COLO829 (cell line): ENCODE results near the gene CD3E.
A peak's percentile ranks its signal among the peaks of the same experiment; 100 is the strongest.

Experiments
- DNase-seq: peaks from one replicate; pipeline ENCODE4 v3.0.0; 2012; ENCODE audit warnings: low spot score

CD3E gene

GRCh38 chr11:118328745-118329144 is 24.2 kb downstream of the CD3E start:
- no peak for DNase-seq

- DNase-seq = no peak
These were observed 30.2 kb downstream of the CD3E start for GRCh38 chr11:118334745-118335144.

DNA sequence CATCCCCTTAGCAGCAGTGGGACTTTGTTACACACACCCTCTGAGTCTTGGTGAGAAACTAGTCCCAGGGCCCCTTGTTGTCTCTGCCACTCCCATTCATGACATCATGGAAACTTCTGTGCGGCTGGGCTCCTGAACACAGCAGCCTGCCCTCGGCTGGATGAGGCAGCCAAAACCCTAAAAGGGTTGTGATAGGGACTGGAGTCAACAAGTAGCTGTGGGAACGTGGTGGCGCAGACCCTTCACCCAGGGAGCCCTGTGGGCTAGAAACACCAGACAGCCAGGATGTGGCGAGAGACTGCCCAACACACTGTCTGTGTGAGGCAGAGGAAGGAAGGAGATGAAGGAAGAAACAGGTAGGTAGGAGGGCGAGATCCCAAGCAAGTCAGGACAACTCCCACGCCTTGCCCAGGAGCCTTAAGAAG is 34.1 kb downstream of the CD3E start:
- no peak for DNase-seq

DNA sequence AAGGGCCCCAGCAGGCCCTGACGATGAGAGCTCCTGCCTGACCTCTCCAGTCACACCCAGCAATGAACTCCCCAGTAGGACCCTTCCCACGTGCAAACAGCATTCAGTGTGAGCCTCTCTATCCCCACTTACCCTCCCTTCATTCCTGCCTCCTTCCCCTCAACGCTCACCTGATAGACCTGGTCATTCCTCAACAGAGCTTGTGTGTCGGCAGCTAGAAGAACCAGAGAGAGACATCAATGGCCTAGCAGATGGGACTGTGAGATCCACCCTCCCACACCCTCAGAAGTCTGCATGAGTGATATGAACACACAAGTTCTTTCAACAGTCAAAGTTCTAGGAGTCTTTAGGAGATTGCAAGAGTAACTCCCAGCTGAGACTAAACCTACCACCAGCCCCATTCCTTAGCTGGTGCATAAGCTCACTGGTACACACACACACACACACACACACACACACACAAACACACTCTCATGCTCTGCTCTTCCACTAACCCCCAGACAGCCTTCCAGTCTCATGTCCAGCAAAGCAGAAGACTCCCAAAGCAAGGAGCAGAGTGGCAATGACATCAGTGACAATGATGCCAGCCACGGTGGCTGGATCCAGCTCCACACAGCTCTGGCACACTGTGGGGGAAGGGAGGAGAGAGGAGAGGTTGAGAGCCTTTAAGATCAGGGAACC is 34.9 kb downstream of the CD3E start:
- DNase-seq = no peak

DNA sequence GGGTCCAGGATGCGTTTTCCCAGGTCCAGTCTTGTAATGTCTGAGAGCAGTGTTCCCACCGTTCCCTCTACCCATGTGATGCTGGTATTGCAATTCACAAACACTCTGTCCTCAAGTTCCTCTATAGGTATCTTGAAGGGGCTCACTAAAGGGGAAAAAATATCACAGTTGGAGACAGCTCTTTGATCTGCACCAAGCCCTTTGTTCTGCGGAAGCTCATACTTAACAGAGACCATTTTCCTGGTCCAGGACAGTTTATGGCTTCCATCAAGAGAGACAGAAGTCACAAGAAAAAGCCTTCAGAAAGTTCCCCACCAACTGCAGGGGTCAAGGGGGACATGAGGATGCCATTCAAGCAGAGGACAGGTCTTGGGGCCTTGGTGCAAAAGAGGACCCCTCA is 35.9 kb downstream of the CD3E start:
- DNase-seq = no peak

DNA sequence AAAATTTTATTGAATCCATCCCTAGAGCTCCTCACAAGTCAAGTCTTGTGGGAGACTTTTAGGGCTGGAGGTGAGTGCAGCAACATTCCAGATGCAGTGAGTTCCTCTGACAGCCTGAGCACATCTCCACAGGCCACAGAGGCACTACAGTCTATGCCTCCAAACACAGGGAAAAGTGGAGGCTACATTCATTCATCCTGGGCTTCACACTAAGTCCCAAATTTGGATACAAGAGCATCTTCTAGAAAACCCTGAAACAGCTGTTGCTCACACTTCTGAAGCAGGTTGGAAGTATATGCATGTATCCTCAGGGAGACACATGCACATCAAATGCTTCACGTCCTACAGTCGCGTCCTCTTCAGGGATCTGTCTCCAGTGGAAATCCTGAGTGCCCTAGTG is 36.7 kb downstream of the CD3E start:
- DNase-seq = no peak

GRCh38 chr11:118341815-118342489 is 37.4 kb downstream of the CD3E start:
- DNase-seq = no peak

DNA sequence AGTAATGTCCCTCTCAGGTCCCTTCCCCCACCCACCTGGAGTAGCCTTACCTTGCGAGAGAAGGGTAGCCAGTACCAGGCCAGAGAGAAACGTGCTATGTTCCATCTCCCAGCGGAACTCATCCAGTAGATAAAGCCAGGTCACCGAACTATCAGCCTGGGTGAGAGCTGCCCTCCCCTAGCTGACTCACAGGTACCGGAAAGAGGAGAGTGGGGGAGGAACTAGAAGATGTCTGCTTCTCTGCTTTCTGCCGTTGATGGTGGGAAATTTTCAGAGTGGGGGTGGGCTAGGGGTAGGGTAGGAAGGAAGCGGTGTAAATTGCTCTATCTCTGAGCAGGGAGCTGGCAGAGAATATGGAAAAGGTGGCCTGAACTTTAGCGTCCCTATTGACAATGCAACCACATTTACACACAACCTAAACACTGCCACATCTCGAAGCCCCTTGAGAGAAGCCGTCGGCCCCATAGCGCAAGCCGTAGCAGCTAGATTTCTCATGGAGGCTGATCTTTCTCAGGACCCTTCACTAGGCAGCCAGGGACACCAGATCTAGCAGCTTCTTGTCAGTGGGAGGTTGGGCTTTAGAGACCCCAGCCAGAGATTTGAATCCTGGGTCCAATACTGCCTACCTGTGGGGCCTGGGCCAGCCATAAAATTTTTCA is 38.1 kb downstream of the CD3E start, which contains the start of gene CD3D:
Gene CD3D, minus strand, starts transcription at position 203 of the 659 bp plus-strand sequence. Its CDS starts 98 bp downstream, at position 105.
- DNase-seq = no peak

- DNase-seq = no peak
These were observed 38.7 kb downstream of the CD3E start for GRCh38 chr11:118343248-118343647.

DNA sequence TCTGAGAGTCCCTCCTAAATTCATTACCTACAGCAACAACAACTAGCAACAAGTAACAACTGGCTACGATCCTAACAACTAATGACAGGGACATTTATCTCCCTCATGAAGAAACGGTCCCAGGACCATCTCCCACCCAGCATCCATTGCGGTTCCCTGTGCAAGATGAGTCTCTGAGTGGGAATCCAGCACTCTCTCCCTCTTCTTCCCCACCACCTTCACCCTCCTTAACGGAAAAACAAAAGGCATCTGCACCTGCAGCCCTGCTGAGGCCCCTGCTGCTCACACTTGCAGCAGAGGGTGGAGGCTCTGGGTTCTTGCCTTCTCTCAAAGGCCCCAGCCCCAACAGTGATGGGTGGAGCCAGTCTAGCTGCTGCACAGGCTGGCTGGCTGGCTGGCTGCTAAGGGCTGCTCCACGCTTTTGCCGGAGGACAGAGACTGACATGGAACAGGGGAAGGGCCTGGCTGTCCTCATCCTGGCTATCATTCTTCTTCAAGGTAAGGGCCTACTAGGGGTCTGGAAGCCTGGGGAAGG is 39.5 kb downstream of the CD3E start, which contains the start of gene CD3G:
Gene CD3G, plus strand, starts transcription at position 364 of the 535 bp plus-strand sequence. Its CDS starts 80 bp downstream, at position 444.
- no peak for DNase-seq

DNA sequence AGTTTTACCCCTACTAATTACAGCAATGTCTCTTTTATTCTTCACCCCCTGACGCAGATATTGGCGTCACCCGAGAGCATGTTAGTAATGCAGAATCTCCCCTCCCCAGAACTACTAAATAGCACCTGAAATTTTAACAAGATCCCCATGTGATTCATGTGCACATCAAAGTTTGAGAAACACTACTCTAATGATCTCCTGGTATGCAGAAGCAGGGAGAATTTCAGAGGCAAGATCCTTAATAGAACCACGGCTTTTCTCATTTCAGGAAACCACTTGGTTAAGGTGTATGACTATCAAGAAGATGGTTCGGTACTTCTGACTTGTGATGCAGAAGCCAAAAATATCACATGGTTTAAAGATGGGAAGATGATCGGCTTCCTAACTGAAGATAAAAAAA is 44.9 kb downstream of the CD3E start:
- no peak for DNase-seq

DNA sequence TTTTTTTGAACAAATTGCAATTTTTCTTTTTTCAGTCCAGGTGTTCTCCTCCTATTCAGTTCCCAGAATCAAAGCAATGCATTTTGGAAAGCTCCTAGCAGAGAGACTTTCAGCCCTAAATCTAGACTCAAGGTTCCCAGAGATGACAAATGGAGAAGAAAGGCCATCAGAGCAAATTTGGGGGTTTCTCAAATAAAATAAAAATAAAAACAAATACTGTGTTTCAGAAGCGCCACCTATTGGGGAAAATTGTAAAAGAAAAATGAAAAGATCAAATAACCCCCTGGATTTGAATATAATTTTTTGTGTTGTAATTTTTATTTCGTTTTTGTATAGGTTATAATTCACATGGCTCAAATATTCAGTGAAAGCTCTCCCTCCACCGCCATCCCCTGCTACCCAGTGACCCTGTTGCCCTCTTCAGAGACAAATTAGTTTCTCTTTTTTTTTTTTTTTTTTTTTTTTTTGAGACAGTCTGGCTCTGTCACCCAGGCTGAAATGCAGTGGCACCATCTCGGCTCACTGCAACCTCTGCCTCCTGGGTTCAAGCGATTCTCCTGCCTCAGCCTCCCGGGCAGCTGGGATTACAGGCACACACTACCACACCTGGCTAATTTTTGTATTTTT is 48.7 kb downstream of the CD3E start:
- DNase-seq = peak; percentile 5

DNA sequence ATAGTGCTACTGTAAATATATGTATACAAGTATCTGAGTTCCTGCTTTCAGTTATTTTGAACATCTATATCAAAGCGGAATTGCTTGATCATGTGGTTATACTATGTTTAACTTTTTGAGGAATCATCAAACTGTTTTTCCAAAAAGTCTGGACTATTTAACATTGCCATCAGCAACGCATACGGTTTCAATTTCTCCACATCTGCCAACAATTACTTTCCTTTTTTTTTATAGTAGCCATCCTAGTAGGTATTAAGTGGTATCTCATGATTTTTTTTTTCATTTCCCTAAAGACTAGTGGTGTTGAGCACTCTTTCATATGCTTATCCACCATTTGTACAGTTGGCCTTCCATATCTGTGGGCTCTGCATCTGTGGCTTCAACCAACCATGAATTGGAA is 53.5 kb downstream of the CD3E start:
- DNase-seq = no peak

DNA sequence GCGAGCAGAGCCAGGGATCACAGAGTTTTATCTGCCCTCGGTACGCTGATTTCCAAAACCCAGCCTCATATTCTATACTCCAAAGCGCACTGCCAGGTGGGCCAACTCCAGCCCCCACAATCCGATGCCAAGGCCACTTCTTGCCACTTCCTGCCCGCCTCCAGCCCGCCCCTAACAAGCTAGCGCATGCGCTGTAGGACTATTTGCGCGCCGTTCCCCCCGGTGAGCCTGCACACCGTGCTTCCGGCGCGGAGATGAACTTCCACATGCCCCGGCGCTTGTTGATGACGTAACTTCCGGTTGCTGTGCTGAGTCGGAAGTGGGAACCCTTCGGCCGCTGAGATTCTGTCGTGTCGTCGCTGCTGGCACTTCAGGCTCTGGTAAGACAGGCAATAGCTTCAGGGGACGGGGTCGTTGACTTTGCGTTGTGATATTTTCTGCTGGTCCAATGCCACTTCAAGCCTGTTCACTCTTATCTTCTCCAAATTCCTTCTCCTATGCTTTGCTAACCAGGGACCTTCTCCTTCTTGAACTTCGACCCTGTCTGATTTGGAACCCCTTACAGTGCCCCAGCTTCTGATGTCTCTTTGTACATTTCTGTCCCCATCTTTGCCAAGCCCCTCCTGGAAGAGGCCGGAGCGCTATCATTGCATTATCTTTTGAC is 54.9 kb downstream of the CD3E start, which contains the start of gene UBE4A:
Gene UBE4A, plus strand, starts transcription at position 306 of the 664 bp plus-strand sequence. CDS start 5,481 bp downstream, outside the sequence.
- peak; percentile 70 for DNase-seq

GRCh38 chr11:118364956-118365615 is 60.6 kb downstream of the CD3E start:
- DNase-seq = no peak
